GM19240 (cell line): ENCODE results near the gene RTL1.

Experiments used
- DNase-seq: peaks from one replicate; pipeline ENCODE4 v3.0.0; 2011; ENCODE audit warnings: low spot score; ENCODE audit not compliant: insufficient read length

RTL1 gene

DNA sequence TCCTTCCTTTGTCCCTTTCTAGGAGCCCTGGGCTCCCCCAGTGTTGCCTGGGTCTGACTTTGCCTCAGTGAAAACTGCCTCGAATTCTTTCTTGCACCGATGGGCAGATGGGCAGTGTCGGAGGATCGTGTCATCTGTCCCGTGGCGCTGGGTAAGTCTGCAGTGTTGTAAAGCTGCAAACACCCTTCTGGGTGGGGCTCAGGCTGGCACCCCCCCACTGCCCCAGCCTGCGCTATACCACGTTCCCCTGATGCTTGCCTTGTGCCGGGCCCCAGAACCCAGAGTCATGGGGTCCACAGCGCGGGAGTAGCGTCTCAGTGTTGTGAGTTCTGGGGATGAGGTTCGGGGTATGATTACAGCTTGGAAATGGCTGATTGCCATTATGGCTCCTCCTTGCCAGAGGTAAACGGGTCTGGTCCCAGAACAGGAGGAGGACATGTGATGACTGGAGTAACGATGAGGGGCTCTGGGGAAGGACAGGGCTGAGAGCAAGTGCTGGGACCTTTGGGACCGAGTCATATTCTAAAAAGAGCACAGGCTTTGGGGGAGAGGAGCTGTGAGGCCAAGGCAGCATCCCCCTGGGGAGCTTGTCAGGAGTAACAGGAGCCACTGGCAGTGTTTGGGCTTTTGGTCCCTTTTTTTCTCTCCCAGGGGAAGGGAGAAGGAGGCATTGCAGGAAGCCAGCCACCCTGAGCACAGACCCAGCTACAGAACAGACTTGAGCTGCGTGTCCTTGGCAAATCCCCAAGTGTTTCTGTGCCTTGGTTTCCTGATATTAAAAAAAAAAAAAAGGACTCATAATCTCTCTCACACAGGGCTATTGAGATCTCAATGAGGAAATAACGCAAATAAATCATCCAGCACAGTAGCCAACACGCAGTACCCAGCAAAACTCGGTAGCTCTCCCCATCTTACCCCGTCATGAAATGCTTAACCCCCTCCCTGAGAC is 4.3 kb downstream of the RTL1 start:
- DNase-seq = no peak

DNA sequence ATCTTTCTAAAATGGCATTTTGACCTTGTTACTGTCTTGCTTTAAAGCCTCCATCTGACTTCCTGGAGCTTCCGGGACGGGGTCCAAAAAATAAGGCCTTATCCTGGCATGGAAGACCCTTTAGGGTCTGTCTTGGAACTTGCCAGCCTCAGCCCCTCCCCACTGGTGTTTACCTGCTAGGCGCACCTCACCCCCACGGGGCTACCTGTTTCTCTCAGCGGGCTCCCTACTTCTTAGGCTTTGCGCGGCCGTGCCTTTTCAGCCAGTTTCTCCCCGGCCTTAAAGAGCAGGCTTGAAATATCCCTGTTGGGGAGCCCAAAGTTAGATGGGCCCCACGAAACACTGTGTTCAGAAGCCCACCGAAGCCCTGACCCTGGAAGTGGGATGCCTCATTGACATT is 5.1 kb downstream of the RTL1 start:
- no peak for DNase-seq

DNA sequence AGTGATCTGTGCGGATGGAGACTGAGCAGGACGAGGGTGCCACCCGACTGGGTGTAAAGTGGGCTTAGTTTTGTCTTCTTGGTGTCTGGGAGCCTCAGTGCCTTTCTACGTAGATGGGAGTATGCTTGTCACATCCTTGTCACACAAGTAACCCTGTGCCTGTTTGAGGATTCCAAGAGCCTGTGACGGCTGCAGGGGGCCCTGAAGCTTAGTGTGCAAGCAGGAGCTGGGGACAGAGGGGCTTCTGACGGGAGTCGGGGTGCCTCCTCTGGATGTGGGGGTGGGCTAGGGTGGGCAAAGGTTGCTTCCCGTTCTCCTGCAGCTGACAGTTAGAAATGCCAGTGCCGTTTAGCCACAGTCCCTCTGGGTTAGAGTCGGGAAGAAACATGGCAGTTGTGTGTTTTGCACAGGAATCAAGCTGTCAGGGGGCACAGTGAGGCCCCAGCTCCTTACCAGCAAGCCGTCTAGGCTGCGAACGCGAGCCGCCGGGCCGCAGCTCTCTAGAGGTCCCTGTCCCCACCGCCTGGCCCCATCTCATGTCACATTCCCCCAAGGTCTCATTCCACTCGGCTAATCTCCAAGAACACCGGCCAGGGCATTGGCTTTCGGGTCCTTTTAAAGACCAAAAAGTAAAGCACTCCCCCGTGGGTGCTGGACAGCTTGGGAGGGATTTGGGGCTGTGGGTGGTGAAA is 7.0 kb downstream of the RTL1 start:
- DNase-seq = no peak

DNA sequence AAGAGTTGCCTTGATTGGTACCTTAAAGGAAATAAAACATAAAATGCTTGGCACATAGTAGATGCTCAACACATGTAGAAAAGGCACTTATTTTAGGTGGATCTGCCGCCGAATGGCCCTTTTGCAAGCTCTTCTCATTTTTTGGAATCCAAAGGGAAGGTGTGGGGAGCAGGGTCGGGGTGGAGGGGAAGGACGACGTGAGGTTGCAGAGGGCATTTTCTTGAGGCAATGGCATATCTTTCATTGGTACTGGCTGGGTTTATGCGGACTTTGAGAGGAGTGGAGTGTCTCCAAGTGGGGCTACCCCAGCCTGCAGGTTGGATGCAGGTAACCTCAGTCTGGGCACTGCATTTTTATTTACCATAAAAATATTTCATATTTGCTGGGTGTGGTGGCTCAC is 8.1 kb downstream of the RTL1 start:
- DNase-seq = no peak

DNA sequence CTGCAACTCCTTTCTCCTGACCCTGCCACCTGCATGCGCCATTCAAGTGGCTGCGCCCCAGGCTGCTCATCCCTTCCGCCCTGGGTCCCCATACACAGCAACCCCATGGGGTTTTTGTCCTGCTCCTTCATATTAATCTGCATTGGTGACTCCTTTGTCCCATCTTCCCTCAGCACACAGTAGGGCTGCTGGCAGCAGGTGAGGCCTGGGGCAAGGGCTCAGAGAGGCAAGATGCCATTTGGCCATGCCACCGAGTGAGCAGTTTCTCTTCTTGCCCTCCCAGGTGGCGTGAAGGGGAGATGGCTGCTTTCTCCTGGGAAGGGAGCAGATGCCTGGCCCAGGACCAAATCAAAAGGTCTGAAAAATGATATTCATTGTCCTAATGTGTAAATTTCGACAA is 9.1 kb downstream of the RTL1 start:
- no peak for DNase-seq

DNA sequence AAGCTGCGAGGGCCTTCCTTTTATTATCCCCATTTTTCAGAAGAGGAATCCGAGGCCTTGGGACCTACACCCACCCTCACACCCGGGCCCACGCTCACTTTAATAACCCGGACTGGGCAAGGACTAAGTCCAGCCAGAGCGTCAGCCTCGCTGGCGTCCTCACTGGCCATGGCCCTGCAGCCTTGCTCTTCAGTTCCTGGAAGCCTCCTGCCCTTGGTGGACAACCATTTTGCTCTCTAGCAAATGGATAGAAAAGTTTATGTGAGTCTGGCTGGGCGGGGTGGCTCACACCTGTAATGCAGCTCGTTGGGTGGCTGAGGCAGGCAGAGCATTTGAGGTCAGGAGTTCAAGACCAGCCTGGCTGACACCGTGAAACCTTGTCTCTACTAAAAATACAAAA is 9.8 kb downstream of the RTL1 start:
- no peak for DNase-seq

DNA sequence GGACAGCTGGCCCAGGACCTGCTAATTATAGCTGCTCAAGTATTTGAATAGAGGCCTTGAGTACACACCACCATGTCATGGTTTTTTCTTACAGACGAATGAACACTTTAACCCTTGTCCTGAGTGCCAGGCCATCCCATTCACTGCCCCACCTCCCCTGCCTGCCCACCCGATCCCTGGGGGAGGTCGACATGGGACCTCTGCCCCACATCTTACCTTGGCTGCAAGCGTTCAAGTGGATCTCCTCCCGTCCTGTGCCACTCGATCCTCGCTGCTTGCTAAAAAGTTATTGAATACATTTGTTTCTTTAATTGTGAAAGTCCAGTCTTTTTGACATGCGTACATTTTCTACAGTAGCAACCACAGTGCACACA is 10.3 kb downstream of the RTL1 start:
- no peak for DNase-seq

DNA sequence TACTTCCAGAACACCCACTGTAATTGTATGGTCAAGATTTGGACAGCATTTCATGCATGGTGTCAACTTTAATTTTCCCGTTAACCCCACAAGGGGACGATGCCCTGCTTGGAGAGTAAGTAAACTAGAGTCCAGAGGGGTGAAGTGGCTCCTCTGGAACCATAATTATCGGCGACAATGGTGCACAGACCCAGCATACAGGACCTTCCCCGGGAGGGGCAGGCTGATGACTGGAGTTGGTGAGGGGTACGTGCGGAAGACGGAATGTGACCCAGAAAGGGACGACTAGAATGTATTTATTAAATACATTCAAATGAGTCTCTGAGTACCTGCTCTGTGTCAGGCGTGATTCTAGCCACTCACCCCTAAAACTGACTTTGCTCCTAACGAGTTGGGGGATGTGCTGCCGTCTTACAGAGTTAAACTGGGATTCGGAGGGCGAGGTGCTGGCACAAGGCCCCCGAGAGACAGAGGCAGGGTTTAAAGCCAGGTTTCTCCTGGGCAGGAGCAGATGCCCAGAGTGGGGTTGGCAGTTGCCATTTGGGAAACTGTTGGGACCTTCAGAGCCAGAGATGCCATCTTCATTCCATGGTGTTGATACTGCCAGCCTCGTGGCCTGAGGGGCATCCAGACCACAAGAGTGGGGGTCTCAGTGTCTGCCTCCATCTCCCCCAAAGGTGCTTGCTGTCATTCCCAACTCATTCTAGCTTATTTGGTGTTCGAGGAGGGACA is 10.9 kb downstream of the RTL1 start:
- no peak for DNase-seq

DNA sequence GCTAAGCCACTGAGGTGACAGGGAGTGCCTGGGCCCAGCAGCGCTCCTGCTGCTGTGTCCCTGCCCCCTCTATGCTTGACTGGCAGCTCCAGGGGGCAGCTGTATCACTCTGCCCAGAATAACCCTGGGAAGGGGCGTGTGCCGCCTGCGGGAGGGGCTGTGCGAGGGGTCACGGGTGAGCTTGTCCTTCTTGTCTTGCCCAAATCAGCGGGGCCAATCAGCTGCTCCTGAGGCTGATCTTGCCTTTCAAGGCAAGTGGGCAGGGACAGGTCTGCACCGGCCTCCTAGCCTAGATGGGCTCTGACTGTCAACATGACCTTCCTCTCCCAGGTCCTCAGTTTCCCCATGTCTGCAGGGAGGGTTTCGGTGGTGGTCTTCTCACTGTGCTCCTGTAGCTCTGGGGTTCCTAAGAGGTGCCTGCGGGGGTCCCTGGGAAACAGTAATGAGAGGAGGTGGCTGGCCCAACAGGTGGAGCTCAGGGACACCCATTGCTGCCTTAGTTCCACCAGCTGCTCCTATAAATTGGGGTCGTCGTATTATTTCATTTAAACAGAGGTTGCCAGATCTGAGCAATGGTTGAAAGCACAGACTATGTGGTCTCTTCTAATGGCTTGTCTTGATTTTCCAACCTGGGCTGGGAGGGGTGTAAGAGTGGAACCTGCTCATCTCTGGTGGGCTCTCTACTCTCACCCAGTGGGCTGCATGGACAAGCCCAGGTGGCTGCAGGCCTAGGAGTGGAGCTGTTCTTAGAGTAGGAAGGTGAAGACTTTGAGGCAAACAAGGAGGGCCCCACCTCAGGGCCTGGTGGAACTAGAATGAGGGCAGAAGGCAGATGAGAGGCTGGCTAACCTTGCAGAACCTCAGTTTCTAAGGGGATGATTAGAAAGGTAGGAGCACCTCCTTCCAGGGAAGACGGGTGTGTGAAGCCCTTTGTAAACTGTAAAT is 11.7 kb downstream of the RTL1 start:
- no peak for DNase-seq

DNA sequence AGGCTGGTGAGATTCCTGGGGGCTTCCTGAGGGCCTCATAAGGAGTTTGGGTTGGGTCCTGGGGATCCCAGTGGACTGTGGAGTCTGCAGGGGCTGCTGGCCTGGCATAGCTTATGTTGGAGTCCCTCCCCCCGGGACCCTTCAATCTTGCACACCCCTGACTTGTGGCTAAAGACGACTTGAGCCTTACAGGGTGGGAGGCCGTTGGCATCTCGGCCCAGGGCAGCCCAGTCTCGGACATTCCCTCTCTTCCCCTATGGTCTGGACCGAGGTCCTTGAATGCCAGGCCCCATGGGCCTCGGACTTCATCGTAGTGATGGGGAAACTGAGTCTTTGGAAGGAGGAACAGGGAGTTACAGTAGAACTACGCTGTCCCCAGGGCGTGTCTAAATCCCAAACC is 12.5 kb downstream of the RTL1 start:
- no peak for DNase-seq

DNA sequence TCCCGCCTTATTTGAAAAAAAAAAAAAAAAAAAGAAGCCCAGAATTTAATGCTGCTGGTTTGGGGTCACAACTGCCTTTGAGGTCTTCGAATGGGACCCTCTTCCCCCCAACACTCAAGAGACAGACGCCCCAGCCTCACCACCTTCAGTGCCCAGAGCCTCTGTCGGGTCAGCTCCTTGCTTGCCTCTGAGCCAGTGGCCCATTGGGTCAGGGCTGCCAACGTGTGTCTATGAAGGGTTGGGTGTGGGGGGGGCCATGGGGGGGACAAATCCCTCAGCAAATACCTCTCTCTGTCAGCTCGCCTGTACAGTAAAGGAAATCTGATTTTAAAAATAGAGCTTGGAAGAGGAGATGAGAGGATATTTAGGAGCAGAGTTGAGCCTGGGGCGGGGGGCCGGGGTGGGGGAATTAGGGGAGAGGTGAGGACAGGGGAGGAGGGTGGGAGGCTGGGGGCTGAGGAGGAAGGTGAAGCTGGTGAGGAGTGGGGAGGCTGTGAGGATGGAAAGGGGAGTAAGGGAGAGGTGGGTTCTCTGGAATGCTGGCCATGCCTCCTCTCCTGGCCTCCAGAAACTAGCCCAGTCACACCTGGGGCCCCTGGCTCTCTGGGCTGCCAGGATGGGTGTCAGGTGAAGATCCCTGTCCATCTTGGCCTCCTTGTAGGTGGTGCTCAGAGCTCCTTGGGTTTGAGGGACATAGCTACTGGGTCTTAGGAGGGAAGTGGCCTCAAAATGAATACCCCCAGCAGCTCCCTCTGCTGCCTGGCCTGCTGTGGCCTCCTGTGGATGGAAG is 13.3 kb downstream of the RTL1 start:
- DNase-seq = no peak

DNA sequence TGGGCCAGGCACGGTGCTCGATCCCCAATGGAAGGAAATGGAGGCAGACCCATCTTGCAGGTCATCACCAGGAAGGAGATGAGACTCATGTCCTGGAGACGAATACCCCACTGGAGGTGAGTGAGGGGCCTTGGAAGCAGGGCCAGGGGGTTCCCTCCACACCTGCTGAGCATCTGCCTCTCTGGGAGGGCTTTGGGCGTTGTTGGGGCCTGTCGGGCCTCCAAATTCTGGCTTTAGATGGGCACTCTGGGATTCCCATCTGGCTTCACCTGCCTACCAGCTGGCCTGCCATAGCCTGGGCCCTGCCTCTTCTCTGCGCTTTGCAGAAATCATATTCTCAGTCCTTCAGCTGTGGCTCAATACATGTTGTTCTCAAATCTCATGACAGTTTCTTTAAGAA is 13.9 kb downstream of the RTL1 start:
- DNase-seq = no peak

DNA sequence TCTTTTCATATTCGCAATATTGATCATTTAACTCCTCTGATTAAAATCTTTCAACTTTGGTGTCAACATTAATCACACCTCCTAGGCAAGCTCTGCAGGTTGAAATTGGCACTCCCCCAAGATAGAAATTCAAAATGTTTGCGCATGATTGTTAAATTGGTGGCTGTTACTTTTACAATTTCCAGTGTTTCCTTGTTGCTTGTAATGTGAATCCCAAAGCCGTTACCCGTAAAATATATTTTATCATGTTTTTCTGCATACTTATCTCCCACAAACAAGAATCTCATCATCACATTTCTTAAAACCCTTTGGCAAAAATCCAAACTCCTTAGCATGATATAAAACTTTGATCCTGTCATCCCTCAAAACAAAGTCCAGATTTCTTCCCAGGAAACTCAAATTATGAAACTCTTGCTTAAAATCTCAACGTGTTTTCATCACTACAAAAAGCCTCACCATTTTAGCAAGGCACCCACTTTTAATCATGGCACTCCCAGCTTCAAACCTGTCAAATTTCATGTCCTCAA is 14.7 kb downstream of the RTL1 start:
- no peak for DNase-seq

DNA sequence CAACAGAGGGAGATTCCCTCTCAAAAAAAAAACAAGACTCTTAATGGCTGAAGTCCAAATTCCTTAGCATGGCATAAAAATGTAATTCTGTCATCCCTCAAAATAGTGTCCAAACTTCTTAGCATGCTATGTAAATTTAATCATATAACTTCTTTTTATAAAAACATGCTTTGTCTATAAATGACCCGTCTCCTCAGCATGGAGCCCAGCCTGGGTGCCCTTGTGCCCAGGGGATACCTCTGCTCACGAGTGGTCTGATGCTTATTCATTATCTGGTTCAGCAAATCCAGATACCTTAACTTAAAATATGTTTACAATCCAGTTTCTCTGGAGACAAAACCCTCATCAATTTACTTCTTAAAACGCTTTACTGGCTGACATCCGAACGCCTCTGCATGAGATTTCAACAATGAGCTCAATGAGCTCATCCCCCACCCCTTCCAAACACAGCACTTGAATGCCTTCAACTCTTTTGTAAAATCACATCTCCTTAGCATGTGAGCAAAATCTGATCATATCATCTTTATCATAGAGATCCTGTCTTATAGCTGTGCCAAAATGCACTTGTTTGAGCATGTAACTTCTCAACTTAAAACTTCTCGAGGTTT is 15.7 kb downstream of the RTL1 start:
- DNase-seq = no peak

DNA sequence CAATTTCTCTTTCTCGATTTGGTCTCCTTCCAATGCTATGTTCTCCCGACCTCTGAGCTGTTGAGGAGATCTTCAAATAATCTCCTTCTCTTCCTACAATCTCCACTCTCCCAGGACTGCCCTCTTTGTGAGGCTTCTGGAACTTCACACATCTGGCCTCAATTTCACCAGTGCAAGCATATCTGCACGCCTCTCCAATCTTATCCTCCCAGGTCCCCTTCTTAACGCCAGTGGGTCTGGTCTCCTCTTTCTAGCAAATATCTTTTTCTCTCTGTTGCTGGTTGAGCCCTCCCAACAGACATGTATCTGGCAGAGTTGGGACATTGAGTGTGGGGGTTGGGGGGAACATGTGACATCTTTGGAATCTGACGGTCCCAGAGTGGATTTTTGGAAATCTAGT is 17.9 kb downstream of the RTL1 start:
- DNase-seq = no peak

DNA sequence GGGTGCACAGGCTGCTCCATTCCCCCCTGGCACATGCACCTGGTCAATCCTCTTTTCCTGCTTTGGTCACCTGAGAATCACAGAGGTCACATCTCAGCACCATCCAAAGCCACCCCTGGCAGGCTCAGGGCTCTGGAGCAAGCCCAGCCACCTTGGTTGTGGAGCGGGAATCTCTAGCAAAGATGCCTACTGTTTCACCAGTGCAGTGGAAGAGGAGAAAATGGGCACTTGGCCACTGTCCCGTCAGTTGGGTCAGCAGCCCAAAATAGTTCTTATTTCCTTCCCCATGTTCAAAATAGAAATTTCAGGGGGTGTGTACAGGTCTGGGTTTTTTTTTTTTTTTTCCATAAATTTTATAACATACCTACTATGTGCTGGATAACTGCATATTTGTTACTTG is 18.3 kb downstream of the RTL1 start:
- DNase-seq = no peak

DNA sequence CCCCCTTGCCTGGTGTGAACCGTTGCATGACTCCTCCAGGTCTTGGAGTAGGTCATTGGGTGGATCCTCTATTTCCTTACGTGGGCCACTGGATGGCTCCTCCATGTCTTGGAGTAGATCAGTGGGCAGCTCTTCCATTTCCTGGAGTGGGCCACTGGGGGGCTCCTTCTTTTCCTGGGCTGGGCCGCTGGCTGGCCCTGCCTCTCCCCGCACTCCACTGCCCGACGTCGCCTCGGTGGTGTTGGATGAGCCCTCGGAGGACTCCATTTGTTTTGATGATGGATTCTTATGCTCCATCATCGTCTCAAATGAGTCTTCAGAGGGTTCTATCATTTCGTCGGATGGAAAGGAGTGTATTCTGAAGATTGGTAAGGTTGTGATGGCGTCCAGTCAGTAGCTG is 19.1 kb downstream of the RTL1 start:
- no peak for DNase-seq

DNA sequence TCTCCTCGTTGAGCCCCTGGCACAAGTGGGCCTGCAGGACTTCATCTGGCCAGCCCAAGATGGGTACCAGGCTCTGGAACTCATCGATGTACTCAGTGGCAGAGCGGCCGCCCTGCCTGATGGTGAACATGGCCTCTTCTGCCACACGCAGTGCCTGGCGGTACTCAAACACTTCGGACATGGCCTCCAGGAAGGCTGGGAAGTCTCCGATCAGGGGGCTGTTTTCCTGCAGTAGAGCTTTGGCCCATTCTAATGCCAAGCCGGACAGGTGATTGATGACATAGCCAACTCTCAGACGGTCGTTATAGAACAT is 19.8 kb downstream of the RTL1 start:
- DNase-seq = no peak

DNA sequence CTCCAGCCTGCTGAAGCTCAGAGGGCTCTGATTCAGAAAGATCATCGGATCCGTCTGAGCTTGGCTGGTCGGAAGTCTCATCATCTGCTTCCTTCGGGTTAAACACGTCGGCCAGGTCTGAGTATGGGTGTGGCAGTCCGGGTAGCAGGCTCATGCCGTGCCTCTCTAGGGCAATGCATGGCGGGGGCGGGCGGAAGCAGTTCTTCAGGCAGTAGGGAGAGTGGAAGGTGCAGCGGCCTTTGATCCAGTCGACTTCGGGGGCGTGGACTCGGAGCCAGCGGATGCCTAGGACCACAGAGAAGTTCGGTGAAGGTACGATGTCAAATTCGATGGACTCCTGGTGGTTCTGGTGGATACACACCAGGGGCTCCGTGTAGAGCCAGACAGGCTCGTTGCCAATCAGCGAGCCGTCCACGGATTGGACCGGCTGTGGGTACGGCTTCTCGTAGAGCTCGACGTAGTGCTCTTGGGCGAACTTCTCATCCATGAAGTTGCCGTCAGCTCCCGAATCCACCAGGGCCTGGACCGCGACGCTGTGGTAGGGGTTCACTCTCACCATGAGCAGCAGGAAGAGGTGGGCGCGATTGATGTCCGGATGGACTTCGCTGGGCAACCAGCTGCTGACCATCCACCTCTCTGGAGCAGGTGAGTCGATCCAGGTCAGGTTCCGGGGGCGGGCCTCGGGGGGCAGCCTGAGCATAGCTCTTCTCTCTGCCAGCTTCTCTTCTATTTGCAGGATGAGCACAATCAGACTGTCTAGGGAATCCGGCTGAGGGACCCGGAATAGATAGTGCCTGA is 20.3 kb downstream of the RTL1 start:
- DNase-seq = no peak
